ENCODE results near the gene KCNQ2.
"Not testable (repeated sequence)": the region's sequence is repeated elsewhere in the genome, so short reads cannot be mapped to it uniquely, and the experiment has no call there.

Gene KCNQ2

GRCh38 chr20:63490416-63490815, 18.0 kb upstream of the KCNQ2 start:
- DNase-seq (ENCODE audit: low spot score) = no peak

- no peak for DNase-seq (ENCODE audit: low spot score)
These were observed 16.1 kb upstream of the KCNQ2 start for GRCh38 chr20:63488315-63489251.

GRCh38 chr20:63487781-63488241, 15.4 kb upstream of the KCNQ2 start:
- no peak for DNase-seq (ENCODE audit: low spot score)

GRCh38 chr20:63487116-63487764, 14.8 kb upstream of the KCNQ2 start:
- no peak for DNase-seq (ENCODE audit: low spot score)

GRCh38 chr20:63486300-63486855, 13.9 kb upstream of the KCNQ2 start:
- DNase-seq (ENCODE audit: low spot score) = no peak

GRCh38 chr20:63484651-63485403, 12.4 kb upstream of the KCNQ2 start:
- DNase-seq (ENCODE audit: low spot score) = no peak

GRCh38 chr20:63484236-63484635, 11.8 kb upstream of the KCNQ2 start:
- DNase-seq (ENCODE audit: low spot score) = no peak

GRCh38 chr20:63483834-63484233, 11.4 kb upstream of the KCNQ2 start:
- no peak for DNase-seq (ENCODE audit: low spot score)

GRCh38 chr20:63482021-63482587, 9.6 kb upstream of the KCNQ2 start:
- no peak for DNase-seq (ENCODE audit: low spot score)

- no peak for DNase-seq (ENCODE audit: low spot score)
These were observed 9.0 kb upstream of the KCNQ2 start for GRCh38 chr20:63481503-63481902.

- DNase-seq (ENCODE audit: low spot score) = not testable (repeated sequence)
These were observed 7.4 kb upstream of the KCNQ2 start for GRCh38 chr20:63479695-63480419.

- DNase-seq (ENCODE audit: low spot score) = no peak
These were observed 6.2 kb upstream of the KCNQ2 start for GRCh38 chr20:63478346-63479302.

- no peak for DNase-seq (ENCODE audit: low spot score)
These were observed 5.5 kb upstream of the KCNQ2 start for GRCh38 chr20:63477944-63478343.

- peak; percentile 38 for DNase-seq (ENCODE audit: low spot score)
These were observed 4.7 kb upstream of the KCNQ2 start for GRCh38 chr20:63477061-63477616.

GRCh38 chr20:63475209-63475608, 2.8 kb upstream of the KCNQ2 start:
- no peak for DNase-seq (ENCODE audit: low spot score)

- DNase-seq (ENCODE audit: low spot score) = no peak
These were observed 1.3 kb upstream of the KCNQ2 start for GRCh38 chr20:63473555-63474449.

GRCh38 chr20:63472862-63473390, 471 bp upstream of the KCNQ2 start:
- no peak for DNase-seq (ENCODE audit: low spot score)

- no peak for DNase-seq (ENCODE audit: low spot score)
These were observed 806 bp downstream of the KCNQ2 start for GRCh38 chr20:63471717-63471980.

Data from NAMALWA (cell line).